HG03060 (cell line): ENCODE data around the gene CACNA1B.

Experiments used
- ATAC-seq: cut with Tn5 transposase; IDR thresholded peaks from one replicate; pipeline ENCODE4 v1.9.1; 2021; ENCODE audit warnings: low read depth, moderate number of reproducible peaks; ENCODE audit not compliant: unreplicated experiment

Gene CACNA1B

DNA sequence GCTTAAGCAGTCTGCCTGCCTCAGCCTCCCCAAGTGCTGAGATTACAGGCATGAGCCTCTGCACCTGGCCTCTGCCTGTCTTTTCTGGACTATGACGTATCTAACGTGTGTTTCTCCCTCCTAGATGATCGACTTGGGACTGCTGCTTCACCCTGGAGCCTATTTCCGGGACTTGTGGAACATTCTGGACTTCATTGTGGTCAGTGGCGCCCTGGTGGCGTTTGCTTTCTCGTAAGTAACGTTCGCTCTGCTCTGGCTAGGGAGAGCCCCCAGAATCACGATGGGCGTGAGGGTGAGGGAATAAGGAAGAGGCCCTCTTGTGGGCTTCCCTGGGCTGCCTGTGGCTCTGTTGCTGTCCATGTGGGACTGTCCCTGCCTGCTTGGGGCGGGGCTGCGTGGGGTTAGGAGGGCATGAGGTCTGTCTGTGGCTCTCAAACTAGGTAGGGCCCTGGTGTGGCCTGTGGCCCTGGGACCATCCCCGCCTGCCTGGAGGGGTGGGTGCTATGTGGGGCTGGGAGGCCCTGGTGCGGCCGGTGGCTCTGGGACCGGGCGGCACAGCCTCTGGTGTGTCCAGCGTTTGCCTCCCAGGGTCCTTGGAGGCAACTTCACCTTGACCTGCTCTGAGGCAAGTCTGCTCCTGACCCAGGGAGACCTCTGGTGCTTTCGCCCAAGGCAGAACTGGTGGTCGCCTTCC is 171.7 kb downstream of the CACNA1B start:
- no peak for ATAC-seq

DNA sequence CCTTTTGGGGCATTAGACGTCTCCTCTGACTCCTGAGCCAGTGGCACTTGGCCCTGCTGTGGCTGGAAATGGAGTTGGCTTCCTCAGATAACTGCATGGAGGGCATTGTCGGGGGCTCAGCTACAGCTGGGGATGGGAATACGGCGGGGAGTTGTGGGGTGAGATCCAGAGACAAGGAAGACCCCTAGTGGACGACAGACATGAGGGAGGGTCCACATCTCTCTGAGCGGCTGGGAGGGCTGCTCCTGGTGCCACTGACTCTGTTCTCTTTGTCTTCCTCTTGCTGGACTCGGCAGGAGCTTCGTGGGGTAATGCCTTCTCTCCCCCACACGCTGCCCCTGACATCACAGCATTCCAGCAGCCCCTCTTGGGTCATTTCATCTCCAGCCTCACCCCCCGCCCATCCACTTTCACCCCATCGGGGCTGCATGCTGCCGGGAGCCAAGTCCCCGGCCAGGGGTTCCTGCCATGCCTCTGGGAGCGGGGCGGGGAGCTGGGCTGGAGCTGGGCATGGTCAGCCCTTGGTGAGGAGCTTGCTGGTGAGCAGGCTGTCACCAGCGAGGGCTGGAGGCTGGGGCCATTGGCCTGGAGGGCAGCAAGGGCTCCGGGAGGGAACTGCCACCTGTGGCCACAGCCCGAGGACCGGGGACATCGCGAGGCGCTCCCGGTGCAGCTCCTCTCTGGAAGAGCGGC is 172.3 kb downstream of the CACNA1B start:
- ATAC-seq, result no peak

DNA sequence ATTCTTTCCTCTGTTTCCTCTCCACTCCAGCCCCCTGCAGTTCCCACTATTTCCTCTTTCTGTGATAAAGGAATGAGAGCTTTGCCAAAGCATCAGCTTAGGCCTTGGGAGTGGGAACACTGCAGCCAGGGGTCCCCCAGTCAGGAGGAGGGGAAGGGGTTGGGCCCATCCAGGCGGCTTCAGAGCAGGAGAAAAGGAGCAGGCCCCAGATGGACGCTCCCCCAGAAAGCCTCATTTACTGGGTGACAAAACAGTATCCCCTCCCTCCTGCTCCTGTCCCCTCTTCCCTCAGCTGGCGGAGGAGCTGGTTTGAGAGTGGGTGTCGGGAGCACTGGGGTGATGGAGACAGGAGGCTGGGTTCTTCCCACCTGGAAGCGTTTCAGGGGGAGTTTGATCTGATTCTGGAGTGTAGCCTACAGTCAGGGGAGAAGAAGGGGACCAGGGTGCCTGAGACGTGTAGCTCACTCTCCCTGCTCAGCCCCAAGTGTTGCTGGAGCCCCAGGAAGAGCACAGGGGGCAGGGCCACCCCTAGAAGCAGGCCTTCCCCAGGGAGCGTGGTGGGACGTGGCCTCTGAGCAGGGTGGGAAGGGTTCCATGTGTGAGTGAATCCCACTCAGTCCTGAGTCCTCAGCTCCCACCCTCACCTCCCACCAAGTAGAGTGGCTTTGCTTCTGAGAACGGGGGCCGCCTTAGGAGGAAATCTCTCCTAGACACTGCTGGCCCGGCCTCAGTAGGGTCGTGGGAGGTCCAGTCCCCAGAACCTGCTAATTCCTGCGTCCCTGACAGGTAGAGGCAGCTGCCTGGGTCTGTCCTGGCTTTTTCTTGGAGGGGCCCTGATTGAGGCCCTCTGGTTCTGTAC is 173.1 kb downstream of the CACNA1B start:
- ATAC-seq, result no peak

DNA sequence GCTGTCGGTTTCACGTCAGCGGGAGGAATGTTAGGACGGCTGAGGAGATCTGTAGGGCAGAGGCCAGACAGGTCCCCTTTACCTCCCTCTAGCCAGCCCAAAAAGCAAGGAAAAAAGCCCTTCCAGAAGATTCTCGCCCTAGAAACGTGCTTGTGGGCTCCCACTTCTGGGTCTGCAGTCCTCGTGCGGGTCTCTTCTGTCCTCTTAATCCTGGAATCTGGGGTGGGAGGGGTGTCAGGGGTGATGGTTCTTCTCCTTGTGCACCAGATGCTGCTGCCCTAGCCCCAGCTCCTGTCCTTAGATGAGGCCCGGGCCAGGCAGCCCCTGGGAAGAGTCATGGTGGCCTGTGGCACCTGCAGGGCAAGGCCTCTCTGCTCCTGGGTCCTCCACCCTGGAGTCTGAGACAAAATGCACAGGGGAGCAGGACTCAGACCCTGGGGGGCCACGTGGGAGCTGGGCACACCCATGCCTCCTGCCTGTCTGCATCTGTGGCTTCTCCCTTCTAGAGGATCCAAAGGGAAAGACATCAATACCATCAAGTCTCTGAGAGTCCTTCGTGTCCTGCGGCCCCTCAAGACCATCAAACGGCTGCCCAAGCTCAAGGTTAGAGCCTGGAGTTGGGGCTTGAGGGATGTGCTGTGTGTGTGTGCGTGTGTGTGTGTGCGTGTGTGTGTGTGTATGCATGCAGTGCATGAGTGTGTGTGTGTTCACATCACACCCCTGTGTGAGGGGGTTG is 174.2 kb downstream of the CACNA1B start:
- no peak for ATAC-seq

DNA sequence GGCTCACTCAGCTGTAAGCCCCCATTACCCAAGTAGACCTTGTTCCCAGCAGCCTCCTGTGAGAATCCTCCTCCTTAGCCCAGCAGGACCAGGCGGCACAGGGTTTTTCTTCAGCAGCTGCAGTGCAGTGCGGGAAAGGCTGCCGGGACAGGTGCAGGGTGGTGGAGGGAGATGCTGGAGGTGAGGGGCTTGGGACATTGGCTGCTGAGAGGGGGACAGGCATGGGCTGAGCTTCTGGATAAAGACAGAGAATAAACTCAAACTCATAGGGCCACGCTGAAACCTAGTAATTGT is 174.7 kb downstream of the CACNA1B start:
- no peak for ATAC-seq

DNA sequence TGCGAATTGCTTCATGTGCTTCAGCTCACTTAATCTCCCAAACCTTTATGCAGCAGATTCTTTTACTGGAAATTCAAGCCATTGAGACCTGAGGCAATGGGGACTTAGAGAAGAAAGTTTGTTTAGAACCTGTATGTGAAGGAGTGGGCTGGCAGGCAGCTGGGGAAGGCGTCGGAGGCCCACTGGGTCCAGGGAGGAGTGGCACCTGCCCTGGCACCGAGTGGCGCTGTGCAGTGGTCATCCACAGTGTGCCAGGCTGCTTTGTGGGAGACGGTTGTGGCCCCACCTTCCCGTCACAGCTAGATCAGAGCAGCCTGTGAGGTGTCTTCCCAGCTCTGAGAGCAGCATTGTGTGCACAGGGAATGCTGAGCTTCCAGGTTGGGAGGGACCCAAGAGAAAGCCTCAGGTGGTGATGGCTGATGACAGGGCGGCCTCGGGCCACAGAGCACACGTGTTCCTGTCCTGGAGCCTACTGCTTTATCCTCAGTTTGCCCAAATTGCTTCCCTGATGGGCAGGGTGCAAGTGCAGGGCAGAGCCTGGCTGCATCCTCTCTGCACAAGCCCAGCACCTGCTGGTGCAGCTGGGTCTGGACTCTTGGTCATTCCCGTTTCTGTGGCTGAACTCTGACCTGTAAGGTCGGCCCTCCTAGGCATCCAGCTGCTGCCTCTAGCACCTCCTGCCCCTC is 175.2 kb downstream of the CACNA1B start:
- ATAC-seq, result no peak

DNA sequence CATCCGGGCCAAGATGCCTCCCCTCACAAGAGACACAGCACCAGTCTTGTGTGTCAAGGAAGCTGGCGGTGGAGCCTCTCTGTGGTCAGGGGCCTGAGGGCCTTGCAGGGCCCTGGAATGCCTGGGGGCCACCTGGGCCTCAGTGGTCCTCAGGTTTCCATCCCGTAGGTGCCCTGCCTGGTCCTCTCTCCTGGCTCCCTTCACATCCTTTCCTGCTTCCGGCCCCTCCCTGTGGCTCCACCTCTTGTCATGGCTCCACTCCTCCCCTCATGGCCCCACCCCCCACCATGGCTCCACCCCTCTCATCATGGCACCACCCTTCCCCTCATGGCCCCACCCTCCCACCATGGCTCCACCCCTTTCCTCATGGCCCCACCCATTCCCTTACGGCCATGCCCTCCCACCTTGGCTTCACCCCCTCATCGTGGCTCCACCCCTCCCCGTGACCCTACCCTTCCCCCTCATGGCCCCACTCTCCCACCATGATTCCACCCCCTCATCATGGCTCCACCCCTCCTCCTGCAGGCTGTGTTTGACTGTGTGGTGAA is 175.8 kb downstream of the CACNA1B start:
- ATAC-seq, result no peak

DNA sequence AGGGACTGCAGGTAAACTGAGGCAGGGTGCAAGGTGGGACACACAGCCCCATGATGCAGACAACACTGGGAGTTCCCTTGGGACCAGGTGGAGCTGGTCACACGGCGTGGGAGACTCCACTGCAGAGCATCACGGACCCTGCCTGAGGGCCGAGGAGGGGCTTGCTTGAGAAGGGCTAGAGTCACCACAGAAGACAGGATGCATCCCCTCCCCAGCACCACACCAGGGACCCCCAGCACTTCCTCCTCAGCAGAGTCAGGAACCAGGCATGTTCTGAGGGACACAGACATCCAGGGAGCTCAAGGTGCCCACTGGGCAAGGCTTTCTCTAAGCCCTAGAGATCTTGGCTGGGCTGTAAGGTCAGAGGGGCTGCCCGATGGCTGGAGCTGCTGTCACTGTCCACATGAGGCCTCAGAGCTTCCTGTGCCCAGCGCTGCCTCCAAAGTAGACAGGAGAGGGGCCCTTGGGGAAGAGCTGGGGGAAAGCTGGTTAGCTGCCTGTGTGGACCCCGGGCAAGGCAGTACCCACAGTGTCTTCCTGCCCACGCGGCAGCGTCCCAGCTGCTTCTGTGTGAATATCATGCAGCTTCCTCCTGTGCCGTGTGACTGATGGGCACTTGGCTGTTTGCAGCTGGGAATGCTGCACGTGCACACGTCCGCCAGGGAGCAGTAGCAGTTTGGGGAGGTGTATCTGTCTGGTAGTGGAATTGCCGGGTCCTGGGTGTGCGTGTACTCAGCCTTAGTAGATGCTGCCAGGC is 176.6 kb downstream of the CACNA1B start:
- ATAC-seq, result no peak

DNA sequence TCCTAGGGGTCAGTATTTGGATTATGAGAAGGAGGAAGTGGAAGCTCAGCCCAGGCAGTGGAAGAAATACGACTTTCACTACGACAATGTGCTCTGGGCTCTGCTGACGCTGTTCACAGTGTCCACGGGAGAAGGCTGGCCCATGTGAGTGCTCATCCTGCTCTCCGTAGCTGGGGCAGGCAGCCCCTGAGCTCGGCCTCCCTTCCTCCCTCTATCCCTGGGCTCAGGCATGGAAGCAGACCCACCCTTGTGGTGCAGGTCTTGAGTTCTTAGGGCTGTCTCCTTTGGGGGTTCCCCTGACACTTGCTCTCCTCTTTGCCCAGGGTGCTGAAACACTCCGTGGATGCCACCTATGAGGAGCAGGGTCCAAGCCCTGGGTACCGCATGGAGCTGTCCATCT is 180.1 kb downstream of the CACNA1B start:
- ATAC-seq, result no peak

DNA sequence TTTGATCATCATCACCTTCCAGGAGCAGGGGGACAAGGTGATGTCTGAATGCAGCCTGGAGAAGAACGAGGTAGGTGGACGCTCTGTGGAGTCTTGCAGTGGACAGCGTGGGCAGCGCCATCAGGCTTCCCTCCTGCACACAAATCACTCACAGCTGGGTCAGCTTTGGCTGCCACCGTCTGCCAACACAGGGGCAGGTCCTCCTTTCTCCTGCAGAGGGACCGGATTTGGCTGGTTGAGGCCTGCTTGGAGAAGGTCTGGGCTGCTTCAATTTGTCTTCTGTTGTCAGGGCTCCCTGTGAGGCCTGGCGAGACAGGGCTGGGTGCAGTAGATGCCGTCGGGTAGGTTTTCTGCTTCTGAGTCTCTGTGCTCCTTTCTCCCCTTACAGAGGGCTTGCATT is 180.6 kb downstream of the CACNA1B start:
- ATAC-seq, result no peak

DNA sequence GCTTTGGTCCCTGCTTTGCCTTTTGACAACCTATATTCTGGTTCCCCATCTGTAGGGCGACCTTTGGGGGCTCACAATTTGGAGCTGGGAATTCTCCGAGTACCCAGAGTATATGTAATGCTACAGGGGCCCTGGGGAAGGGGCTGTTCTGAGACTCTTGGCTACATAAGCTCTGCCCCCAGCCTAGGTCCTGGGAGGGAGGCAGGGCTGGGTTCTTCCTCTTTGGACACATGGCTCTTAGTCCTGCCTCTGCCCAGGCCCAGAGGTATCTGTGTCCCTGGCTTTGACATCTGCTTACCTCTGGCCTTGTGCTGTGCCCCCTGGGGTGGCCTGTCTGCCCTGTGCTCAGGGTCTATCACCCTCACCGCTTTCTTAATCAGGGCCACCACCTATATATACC is 181.6 kb downstream of the CACNA1B start:
- no peak for ATAC-seq

DNA sequence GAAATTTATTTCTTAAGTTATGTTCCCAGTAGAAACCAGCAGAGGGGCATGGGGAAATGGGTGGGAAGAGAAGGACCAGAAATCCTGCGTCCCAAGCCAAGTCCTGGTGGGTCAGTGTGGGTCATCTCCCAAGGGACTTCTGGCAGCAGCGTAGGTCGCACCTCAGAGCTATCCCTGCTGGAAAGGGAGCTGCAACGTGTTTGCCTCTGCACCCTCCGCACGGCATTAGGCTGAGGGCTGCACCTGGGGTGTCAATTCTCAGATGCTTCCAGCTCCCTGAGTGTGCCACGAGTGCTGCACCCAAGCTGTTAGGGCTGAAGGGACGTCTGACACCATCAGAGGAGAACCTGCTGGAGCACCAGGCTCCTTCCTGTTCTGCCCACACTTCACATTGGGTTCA is 182.8 kb downstream of the CACNA1B start:
- no peak for ATAC-seq

DNA sequence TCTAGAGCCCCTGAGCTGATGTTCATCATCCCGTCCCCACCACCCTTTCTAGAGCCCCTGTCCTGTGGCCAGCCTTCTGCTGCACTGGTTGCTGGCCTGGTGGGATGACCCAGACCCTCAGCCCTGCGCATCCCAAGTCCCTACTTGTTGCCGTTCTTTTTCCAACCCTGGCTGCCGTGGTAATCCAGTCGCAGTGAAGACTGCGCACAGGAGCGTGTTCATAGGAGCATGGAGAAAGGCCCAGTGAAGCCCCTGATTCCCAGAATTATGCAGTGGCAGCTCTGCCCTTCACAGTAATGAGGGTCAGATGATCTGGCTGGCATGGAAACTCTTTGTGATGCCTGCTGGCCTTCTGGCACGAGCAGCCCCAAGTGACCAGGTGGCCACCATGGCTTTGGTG is 183.3 kb downstream of the CACNA1B start:
- no peak for ATAC-seq

DNA sequence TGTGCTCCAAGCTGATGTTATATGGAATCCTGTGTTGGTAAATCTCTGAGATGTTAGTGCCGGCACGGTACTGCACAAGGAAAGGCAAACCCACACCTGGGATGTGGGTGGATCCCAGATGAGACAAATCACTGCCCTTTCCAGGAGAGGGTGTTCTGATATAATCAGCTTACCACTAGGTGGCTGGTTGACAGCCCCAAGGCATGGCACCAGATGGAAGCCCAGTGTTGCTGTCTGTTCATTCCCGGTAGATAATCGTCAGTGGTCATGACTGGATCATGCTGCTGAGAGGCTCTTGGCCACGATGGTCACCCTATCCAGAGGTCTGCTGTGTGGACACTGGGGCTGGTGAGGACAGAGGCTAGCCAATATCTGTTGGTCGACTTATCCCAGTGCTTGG is 184.0 kb downstream of the CACNA1B start:
- ATAC-seq, result no peak

DNA sequence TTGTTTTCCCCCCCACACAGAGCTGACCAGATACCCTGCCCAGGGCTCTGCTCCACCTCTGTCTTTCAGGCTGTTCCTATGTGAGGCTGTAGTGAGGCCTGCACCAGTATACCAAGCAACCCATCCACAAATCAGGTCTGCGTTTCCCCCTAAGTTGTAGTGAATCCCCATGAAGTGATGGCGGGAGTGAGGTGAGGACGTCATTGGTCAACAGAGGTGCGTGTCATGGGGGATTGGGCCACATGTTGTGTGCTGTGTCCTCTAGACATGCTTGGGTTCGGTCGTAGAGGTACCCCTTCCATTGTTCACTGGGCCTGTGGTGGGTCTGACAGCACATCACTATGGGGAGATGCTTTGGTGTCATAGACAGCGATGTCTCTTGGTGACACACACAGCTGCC is 184.6 kb downstream of the CACNA1B start:
- no peak for ATAC-seq

DNA sequence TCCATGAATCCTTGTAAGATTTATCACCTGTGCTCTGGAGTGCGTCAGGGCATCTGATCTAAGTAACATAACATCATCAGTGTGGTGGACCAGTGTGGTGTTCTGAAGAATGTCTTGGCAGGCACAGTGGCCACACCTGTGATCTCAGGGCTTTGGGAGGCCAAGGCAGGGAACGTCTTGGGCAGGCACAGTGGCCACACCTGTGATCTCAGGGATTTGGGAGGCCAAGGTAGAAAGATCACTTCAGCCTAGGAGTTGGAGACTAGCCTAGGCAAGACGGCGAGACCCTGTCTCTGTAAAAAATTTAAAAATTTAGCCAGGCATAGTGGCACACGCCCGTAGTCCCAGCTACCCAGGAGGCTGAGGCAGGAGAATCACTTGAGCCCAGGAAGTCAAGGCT is 185.5 kb downstream of the CACNA1B start:
- no peak for ATAC-seq

DNA sequence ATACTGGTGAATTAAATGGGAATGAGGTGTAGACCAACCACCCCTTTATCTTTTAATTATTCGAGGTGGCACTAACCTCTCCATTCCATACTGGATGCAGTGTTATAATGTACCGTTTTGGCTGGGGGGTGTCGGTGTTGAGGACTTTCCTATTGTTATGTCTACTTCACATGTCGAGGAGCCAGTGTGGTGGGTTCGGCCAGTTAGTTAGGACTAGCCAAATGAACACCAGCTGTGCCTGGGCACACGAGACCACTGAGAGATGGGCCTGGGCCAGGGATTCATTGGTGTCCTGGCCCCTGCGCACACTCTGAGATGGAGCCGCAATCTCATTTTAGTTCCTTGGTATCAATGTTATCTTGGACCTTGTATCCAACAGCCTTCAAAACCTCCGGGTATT is 186.2 kb downstream of the CACNA1B start:
- no peak for ATAC-seq

DNA sequence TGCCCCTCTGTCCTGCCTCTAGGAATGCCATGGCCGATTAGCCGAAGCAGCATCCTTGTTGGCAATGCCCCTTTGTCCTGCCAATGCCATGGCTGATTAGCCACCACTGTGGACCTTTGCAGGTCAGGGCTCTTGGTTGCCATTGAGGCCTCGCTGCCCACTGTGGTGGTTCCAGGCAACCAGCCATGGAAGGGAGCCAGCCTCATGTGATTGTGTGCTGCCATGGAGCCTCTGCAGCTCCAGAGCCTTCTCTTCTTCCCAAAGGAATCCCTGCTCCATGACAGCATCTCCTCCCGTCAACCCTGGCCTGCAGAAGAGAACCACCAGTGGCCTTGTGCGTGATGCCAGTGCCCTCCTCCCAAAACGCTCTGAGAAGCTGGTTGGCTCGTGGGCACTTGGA is 187.0 kb downstream of the CACNA1B start:
- no peak for ATAC-seq

DNA sequence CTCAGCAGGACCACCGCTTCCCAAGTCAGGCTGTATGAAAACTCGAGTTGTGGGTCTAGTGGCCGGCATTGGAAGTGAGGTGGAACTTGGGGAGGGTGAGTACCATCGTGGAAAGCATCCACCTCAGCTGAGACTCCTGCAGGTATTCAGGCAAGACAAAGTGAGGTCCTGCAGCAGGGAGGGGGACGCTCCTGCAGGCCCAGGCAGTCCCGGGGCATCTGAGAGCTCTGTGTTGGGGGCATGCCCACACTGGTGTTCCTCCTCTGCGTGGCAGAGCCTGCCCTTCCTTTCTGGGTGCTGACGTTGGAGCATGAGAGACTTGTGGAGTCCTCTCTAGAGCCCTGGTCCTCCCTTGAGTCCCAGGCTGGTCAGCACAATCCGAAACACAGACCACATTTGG is 187.7 kb downstream of the CACNA1B start:
- no peak for ATAC-seq

DNA sequence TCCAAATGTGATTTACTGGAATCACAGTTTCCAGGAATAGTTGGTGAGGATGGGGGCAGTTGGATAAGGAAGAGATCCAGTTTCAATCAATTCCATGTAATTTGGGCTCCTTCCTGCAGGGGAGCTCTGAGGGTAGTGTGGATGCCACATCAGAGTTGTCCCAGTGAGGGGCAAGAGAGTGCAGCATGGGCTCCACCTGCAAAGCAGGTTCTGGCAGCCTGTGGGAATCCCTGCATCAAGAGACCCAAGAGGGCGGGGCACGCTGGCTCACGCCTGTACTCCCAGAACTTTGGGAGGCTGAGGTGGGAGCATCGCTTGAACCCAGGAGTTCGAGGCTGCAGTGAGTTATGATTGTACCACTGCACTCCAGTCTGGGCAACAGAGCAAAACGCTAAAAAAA is 188.5 kb downstream of the CACNA1B start:
- ATAC-seq, result no peak
